GM12878 (cell line): ENCODE results near the gene AFF1. TPM values are rescaled to one million over a fixed set of nuclear protein-coding genes. Genes with fewer than 3 reads are reported as not detected.

Source experiments
- BCL11A ChIP-seq: IDR thresholded peaks from 2 replicates; pipeline ENCODE4 v1.6.1; 2011; ENCODE audit warnings: low read depth, low read length
- CHD2 ChIP-seq: IDR thresholded peaks from 2 replicates; pipeline ENCODE4 v1.6.1; 2011; ENCODE audit warnings: low read depth, low read length, improper control_type of control experiment, borderline replicate concordance
- CHD4 ChIP-seq: fragments of 200-600 bp; sonication (generic); IDR thresholded peaks from 2 replicates; pipeline ENCODE4 v1.6.1; 2016; ENCODE audit warnings: mild to moderate bottlenecking
- ETV6 ChIP-seq, 2 experiments: fragments of 450-650 bp in 1 of 2; IDR thresholded peaks in 1 of 2; conservative IDR thresholded peaks in 1 of 2; 2 replicates each; pipeline ENCODE4 v1.6.1; 2014; ENCODE audit warnings: antibody characterized with exemption in 1 of 2, borderline replicate concordance in 1 of 2, low read depth in 1 of 2, mild to moderate bottlenecking in 1 of 2, moderate library complexity in 1 of 2
- GATAD2B ChIP-seq: fragments of 450-650 bp; conservative IDR thresholded peaks from 2 replicates; pipeline ENCODE4 v1.6.1; 2017; ENCODE audit warnings: low read depth, mild to moderate bottlenecking, moderate library complexity
- HCFC1 ChIP-seq: fragments of 150-350 bp; IDR thresholded peaks from 2 replicates; pipeline ENCODE4 v1.6.1; 2014; ENCODE audit warnings: low read length
- IRF4 ChIP-seq: IDR thresholded peaks from 2 replicates; pipeline ENCODE4 v1.6.1; 2011; ENCODE audit warnings: low read depth, low read length
- NFXL1 ChIP-seq: fragments of 450-650 bp; IDR thresholded peaks from 2 replicates; pipeline ENCODE4 v1.6.1; 2017; ENCODE audit warnings: antibody characterized with exemption, mild to moderate bottlenecking, borderline replicate concordance
- PML ChIP-seq: IDR thresholded peaks from 2 replicates; pipeline ENCODE4 v1.6.1; 2012; ENCODE audit warnings: low read length, inconsistent platforms
- POU2F2 ChIP-seq: IDR thresholded peaks from 3 replicates; pipeline ENCODE4 v1.6.1; 2011; ENCODE audit warnings: low read depth, mild to moderate bottlenecking, low read length, borderline replicate concordance
- SRF ChIP-seq, 2 experiments: IDR thresholded peaks; 2 replicates each; pipeline ENCODE4 v1.6.1; 2011; ENCODE audit warnings: low read depth in 2 of 2, low read length in 2 of 2, mild to moderate bottlenecking in 1 of 2, moderate library complexity in 1 of 2
- ZNF622 ChIP-seq: fragments of 450-650 bp; IDR thresholded peaks from 2 replicates; pipeline ENCODE4 v1.6.1; 2017; ENCODE audit warnings: mild to moderate bottlenecking, inconsistent platforms
- polyA plus RNA-seq, 11 experiments: library from polyadenylated mRNA; depleted of rRNA in 4 of 11; unstranded in 6 of 11; stranded (reverse) in 5 of 11; fragments of >200 nt; fragmentation: Nextera tagmentation in 4 of 11; fragmentation: Illumina TruSeq in 1 of 11; extraction: Ambion mirVana in 4 of 11; extraction: Trizol in 1 of 11; gene quantifications; 1 replicate in 1 of 11; 2 replicates in 10 of 11; pipeline versions ENCODE4 v1.2.1 to v1.2.3, GENCODE V29; 2011 to 2016; ENCODE audit warnings: inconsistent platforms in 2 of 11, missing spikeins in 2 of 11, low read depth in 1 of 11
- total RNA-seq, 4 experiments: library from RNA; depleted of rRNA in 3 of 4; stranded (reverse); fragments of >200 nt in 3 of 4; fragmentation: Illumina TruSeq in 1 of 4; extraction: Trizol in 1 of 4; gene quantifications; 2 replicates each; pipeline versions ENCODE4 v1.2.1 to v1.2.3, GENCODE V29; 2013 to 2021
- TF ChIP-seq, protein P1 (sequence below): fragments of 450-650 bp; formaldehyde crosslinking; IDR thresholded peaks from 2 replicates; pipeline ENCODE4 v1.4.0; 2020; ENCODE audit warnings: mild to moderate bottlenecking, moderate library complexity
- TF ChIP-seq, protein P2 (sequence below): IDR thresholded peaks from 2 replicates; pipeline ENCODE4 v1.6.1; 2012; ENCODE audit warnings: low read depth, low read length, improper control_type of control experiment
- TF ChIP-seq, protein P3 (sequence below): fragments of 450-650 bp; IDR thresholded peaks from 2 replicates; pipeline ENCODE4 v1.6.1; 2017; ENCODE audit warnings: low read depth, mild to moderate bottlenecking, moderate library complexity
- TF ChIP-seq, protein P4 (sequence below): fragments of 450-650 bp; formaldehyde crosslinking; IDR thresholded peaks from 2 replicates; pipeline ENCODE4 v1.5.0; 2022; ENCODE audit warnings: mild to moderate bottlenecking, missing genetic modification characterization
- TF ChIP-seq, protein P5 (sequence below): IDR thresholded peaks from 2 replicates; pipeline ENCODE4 v1.6.1; 2012; ENCODE audit warnings: low read depth, low read length, improper control_type of control experiment
- TF ChIP-seq, protein P6 (sequence below): IDR thresholded peaks from 2 replicates; pipeline ENCODE4 v1.6.1; 2012; ENCODE audit warnings: low read depth, low read length, improper control_type of control experiment

Gene AFF1
- total and polyA plus RNA-seq, 10 of the 15 experiments (the other 5 are each of a cell fraction or from before 2014, with no cell fraction given) = 3.5 to 56.1 (median 21.5) TPM

DNA sequence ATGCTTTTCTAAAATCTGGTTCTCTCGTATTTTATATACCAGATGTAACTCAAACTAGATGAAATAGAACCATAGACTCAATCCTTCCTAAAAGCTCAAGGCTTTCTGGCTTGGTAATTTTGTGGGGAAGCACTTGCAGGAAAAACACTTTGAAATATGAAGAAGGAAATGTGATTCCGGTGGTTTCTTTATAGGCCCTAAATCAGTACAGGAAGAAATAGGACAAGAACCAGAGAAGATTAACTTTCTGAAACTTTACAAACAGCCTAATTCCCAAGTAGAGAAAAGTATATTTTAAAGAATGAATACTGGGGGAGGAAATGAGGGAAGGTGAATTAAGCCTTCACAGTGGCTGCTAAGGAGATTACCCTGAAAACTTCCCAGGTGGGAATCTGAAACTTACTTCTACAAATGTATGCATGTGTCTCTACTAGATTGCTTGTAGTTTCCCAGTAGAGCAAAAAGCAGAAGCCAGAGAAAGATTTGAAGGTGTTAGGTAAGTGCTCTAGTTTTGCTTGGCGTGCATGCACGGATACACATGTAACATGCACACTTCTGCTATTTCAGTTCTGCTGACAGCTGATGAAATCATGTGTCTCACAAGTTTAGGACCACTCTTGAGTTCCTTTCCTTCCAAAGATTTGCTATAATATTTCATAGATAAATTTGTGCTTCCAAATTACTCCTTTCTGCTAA lies 92.1 kb downstream of the AFF1 start (continued):
- TF ChIP-seq, protein P1, sequence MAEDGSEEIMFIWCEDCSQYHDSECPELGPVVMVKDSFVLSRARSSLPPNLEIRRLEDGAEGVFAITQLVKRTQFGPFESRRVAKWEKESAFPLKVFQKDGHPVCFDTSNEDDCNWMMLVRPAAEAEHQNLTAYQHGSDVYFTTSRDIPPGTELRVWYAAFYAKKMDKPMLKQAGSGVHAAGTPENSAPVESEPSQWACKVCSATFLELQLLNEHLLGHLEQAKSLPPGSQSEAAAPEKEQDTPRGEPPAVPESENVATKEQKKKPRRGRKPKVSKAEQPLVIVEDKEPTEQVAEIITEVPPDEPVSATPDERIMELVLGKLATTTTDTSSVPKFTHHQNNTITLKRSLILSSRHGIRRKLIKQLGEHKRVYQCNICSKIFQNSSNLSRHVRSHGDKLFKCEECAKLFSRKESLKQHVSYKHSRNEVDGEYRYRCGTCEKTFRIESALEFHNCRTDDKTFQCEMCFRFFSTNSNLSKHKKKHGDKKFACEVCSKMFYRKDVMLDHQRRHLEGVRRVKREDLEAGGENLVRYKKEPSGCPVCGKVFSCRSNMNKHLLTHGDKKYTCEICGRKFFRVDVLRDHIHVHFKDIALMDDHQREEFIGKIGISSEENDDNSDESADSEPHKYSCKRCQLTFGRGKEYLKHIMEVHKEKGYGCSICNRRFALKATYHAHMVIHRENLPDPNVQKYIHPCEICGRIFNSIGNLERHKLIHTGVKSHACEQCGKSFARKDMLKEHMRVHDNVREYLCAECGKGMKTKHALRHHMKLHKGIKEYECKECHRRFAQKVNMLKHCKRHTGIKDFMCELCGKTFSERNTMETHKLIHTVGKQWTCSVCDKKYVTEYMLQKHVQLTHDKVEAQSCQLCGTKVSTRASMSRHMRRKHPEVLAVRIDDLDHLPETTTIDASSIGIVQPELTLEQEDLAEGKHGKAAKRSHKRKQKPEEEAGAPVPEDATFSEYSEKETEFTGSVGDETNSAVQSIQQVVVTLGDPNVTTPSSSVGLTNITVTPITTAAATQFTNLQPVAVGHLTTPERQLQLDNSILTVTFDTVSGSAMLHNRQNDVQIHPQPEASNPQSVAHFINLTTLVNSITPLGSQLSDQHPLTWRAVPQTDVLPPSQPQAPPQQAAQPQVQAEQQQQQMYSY = no peak
- TF ChIP-seq NFXL1 = no peak
- no peak; the same call in none of the 2 replicates for TF ChIP-seq GATAD2B
- TF ChIP-seq, protein P2, sequence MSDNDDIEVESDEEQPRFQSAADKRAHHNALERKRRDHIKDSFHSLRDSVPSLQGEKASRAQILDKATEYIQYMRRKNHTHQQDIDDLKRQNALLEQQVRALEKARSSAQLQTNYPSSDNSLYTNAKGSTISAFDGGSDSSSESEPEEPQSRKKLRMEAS = peak; percentile 72; the same call in 1 of the 2 replicates
- no peak for TF ChIP-seq ZNF622
- TF ChIP-seq, protein P3, sequence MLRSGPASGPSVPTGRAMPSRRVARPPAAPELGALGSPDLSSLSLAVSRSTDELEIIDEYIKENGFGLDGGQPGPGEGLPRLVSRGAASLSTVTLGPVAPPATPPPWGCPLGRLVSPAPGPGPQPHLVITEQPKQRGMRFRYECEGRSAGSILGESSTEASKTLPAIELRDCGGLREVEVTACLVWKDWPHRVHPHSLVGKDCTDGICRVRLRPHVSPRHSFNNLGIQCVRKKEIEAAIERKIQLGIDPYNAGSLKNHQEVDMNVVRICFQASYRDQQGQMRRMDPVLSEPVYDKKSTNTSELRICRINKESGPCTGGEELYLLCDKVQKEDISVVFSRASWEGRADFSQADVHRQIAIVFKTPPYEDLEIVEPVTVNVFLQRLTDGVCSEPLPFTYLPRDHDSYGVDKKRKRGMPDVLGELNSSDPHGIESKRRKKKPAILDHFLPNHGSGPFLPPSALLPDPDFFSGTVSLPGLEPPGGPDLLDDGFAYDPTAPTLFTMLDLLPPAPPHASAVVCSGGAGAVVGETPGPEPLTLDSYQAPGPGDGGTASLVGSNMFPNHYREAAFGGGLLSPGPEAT = peak; percentile 85
- TF ChIP-seq ETV6 (conservative IDR thresholded peaks at IDR 0.05 in 1 of 2, IDR thresholded peaks at IDR 0.05 in 1 of 2; ENCODE audit: borderline replicate concordance in 1 of 2, low read depth in 1 of 2) = 0 out of 4 replicates have a peak, but pooled peaks of 1 of the 2 experiments have one; percentile 61
- peak; percentile 80; the same call in 2 of the 3 replicates for TF ChIP-seq POU2F2
- TF ChIP-seq, protein P4, sequence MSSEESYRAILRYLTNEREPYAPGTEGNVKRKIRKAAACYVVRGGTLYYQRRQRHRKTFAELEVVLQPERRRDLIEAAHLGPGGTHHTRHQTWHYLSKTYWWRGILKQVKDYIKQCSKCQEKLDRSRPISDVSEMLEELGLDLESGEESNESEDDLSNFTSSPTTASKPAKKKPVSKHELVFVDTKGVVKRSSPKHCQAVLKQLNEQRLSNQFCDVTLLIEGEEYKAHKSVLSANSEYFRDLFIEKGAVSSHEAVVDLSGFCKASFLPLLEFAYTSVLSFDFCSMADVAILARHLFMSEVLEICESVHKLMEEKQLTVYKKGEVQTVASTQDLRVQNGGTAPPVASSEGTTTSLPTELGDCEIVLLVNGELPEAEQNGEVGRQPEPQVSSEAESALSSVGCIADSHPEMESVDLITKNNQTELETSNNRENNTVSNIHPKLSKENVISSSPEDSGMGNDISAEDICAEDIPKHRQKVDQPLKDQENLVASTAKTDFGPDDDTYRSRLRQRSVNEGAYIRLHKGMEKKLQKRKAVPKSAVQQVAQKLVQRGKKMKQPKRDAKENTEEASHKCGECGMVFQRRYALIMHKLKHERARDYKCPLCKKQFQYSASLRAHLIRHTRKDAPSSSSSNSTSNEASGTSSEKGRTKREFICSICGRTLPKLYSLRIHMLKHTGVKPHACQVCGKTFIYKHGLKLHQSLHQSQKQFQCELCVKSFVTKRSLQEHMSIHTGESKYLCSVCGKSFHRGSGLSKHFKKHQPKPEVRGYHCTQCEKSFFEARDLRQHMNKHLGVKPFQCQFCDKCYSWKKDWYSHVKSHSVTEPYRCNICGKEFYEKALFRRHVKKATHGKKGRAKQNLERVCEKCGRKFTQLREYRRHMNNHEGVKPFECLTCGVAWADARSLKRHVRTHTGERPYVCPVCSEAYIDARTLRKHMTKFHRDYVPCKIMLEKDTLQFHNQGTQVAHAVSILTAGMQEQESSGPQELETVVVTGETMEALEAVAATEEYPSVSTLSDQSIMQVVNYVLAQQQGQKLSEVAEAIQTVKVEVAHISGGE (CRISPR knock-in tag) = no peak
- peak; percentile 55; the same call in 1 of the 2 replicates for TF ChIP-seq BCL11A
- TF ChIP-seq, protein P5, sequence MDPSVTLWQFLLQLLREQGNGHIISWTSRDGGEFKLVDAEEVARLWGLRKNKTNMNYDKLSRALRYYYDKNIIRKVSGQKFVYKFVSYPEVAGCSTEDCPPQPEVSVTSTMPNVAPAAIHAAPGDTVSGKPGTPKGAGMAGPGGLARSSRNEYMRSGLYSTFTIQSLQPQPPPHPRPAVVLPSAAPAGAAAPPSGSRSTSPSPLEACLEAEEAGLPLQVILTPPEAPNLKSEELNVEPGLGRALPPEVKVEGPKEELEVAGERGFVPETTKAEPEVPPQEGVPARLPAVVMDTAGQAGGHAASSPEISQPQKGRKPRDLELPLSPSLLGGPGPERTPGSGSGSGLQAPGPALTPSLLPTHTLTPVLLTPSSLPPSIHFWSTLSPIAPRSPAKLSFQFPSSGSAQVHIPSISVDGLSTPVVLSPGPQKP = no peak
- TF ChIP-seq, protein P6, sequence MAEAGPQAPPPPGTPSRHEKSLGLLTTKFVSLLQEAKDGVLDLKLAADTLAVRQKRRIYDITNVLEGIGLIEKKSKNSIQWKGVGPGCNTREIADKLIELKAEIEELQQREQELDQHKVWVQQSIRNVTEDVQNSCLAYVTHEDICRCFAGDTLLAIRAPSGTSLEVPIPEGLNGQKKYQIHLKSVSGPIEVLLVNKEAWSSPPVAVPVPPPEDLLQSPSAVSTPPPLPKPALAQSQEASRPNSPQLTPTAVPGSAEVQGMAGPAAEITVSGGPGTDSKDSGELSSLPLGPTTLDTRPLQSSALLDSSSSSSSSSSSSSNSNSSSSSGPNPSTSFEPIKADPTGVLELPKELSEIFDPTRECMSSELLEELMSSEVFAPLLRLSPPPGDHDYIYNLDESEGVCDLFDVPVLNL = no peak
- no peak for TF ChIP-seq HCFC1
- TF ChIP-seq SRF (IDR thresholded peaks at IDR 0.05; ENCODE audit: low read depth in 2 of 2, low read length in 2 of 2) = no peak
- TF ChIP-seq IRF4 = peak; percentile 69; the same call in 1 of the 2 replicates
- TF ChIP-seq CHD2 = peak; percentile 57; the same call in 1 of the 2 replicates
- no peak; the same call in 1 of the 2 replicates for TF ChIP-seq PML
- TF ChIP-seq CHD4 = no peak
